SK-N-SH (cell line): Measurements from ENCODE around the gene ROR2. TPM values are rescaled to one million over a fixed set of nuclear protein-coding genes. Genes with fewer than 3 reads are reported as not detected.

ENCODE experiments used
- CTCF ChIA-PET: fragments of 300-600, 350-600 bp; formaldehyde crosslinking; extraction: SDS; loops from one replicate; lab custom pipeline; 2021; lab: Yijun Ruan, JAX
- POLR2A ChIA-PET: fragments of 350-600 bp; sonication (Branson Sonifier 250); formaldehyde crosslinking; extraction: SDS; loops from one replicate; lab custom pipeline; 2020; ENCODE audit warnings: antibody characterized with exemption, inconsistent platforms; lab: Yijun Ruan, JAX
- DNase-seq: peaks from one replicate; pipeline ENCODE4 v3.0.0; 2012
- H2AFZ ChIP-seq: fragments of 200-600 bp; sonication (generic); 2 replicates; pipeline ENCODE4 v1.8.1; 2016; ENCODE audit warnings: antibody characterized with exemption, mild to moderate bottlenecking, low read depth
- H3F3A ChIP-seq: fragments of 200-600 bp; sonication (generic); replicated peaks from 2 replicates; pipeline ENCODE3; 2016; ENCODE audit warnings: antibody characterized with exemption, mild to moderate bottlenecking; ENCODE audit not compliant: insufficient read depth
- H3K27ac ChIP-seq, 2 experiments: fragments of 200-500 bp in 1 of 2; fragments of 200-600 bp in 1 of 2; sonication (Bioruptor generic) in 1 of 2; sonication (generic), shearing (Covaris generic) in 1 of 2; 2 replicates each; pipeline versions ENCODE4 v1.5.1 to v1.6.1; 2014 to 2016; ENCODE audit warnings: low read depth in 2 of 2, inconsistent platforms in 1 of 2, low read length in 1 of 2, mild to moderate bottlenecking in 1 of 2, mixed read lengths in 1 of 2
- H3K27me3 ChIP-seq: fragments of 200-600 bp; sonication (generic), shearing (Covaris generic); 2 replicates; pipeline ENCODE4 v1.6.1; 2016; ENCODE audit warnings: mixed run types; ENCODE audit not compliant: insufficient read depth
- H3K36me3 ChIP-seq, 2 experiments: fragments of 200-500 bp in 1 of 2; fragments of 200-600 bp in 1 of 2; sonication (Bioruptor generic) in 1 of 2; sonication (generic) in 1 of 2; replicated peaks in 1 of 2; 2 replicates each; pipeline versions ENCODE3 to v1.5.1; 2014 to 2016; ENCODE audit warnings: low read length in 1 of 2, mild to moderate bottlenecking in 1 of 2; ENCODE audit not compliant: insufficient read depth in 2 of 2, control insufficient read depth in 1 of 2
- H3K4me1 ChIP-seq, 2 experiments: fragments of 200-500 bp in 1 of 2; fragments of 200-600 bp in 1 of 2; sonication (Bioruptor generic) in 1 of 2; sonication (generic), shearing (Covaris generic) in 1 of 2; 2 replicates each; pipeline versions ENCODE4 v1.5.1 to v1.6.1; 2014 to 2016; ENCODE audit warnings: low read depth in 1 of 2, low read length in 1 of 2, mixed run types in 1 of 2; ENCODE audit not compliant: insufficient read depth in 2 of 2, control insufficient read depth in 1 of 2
- H3K4me2 ChIP-seq: fragments of 200-600 bp; sonication (generic), shearing (Covaris generic); 2 replicates; pipeline ENCODE4 v1.6.1; 2017; ENCODE audit warnings: mixed run types
- H3K4me3 ChIP-seq, 2 experiments: fragments of 200-500 bp in 1 of 2; fragments of 200-600 bp in 1 of 2; sonication (Bioruptor generic) in 1 of 2; sonication (generic), shearing (Covaris generic) in 1 of 2; 2 replicates each; pipeline versions ENCODE4 v1.5.1 to v1.8.1; 2014 to 2016; ENCODE audit warnings: low read depth in 2 of 2, inconsistent platforms in 1 of 2, low read length in 1 of 2, mild to moderate bottlenecking in 1 of 2, mixed read lengths in 1 of 2, moderate library complexity in 1 of 2
- H3K79me2 ChIP-seq: fragments of 200-600 bp; sonication (generic); 2 replicates; pipeline ENCODE4 v1.8.1; 2017; ENCODE audit warnings: mild to moderate bottlenecking; ENCODE audit not compliant: insufficient read depth
- H3K9ac ChIP-seq: fragments of 200-600 bp; sonication (generic); 2 replicates; pipeline ENCODE4 v1.6.1; 2017; ENCODE audit warnings: mixed run types
- H3K9me2 ChIP-seq: fragments of 200-600 bp; sonication (generic); 2 replicates; pipeline ENCODE4 v1.6.1; 2017; ENCODE audit warnings: mixed run types
- H3K9me3 ChIP-seq: fragments of 200-600 bp; sonication (generic); 2 replicates; pipeline ENCODE4 v1.6.1; 2017; ENCODE audit warnings: mixed run types, mild to moderate bottlenecking, moderate library complexity
- H4K20me1 ChIP-seq: fragments of 200-600 bp; sonication (generic); 2 replicates; pipeline ENCODE4 v1.6.1; 2017; ENCODE audit warnings: mild to moderate bottlenecking, mixed run types; ENCODE audit not compliant: insufficient read depth
- FOXJ3 ChIP-seq: sonication (generic); formaldehyde crosslinking; IDR thresholded peaks from 2 replicates; pipeline ENCODE4 v1.5.1; 2020; ENCODE audit warnings: mild to moderate bottlenecking, missing genetic modification reagents
- GABPA ChIP-seq: IDR thresholded peaks from 2 replicates; pipeline ENCODE4 v1.4.0; 2012; ENCODE audit warnings: low read depth, mild to moderate bottlenecking
- MXI1 ChIP-seq: IDR thresholded peaks from 2 replicates; pipeline ENCODE4 v1.6.1; 2012; ENCODE audit warnings: mild to moderate bottlenecking, low read depth, low read length, improper control_type of control experiment
- NFIC ChIP-seq: IDR thresholded peaks from 2 replicates; pipeline ENCODE4 v1.4.0; 2012; ENCODE audit warnings: borderline replicate concordance
- RCOR1 ChIP-seq: fragments of 150-350 bp; IDR thresholded peaks from 2 replicates; pipeline ENCODE4 v1.6.1; 2017; ENCODE audit warnings: antibody characterized with exemption, low read length
- SIN3A ChIP-seq: IDR thresholded peaks from 2 replicates; pipeline ENCODE4 v1.6.1; 2012; ENCODE audit warnings: low read depth, mild to moderate bottlenecking, low read length, moderate library complexity, borderline replicate concordance
- TEAD4 ChIP-seq: IDR thresholded peaks from 2 replicates; pipeline ENCODE4 v1.4.0; 2012; ENCODE audit warnings: mild to moderate bottlenecking, borderline replicate concordance; ENCODE audit not compliant: insufficient read depth
- WGBS: methylation state at CpG from one replicate; pipeline ENCODE4 v1.1.6; 2017; ENCODE audit warnings: low lambda C conversion rate; 5-methylcytosine and 5-hydroxymethylcytosine counted together
- polyA plus RNA-seq, 3 experiments: library from polyadenylated mRNA; depleted of rRNA; stranded (reverse); fragments of >200 nt; gene quantifications; 2 replicates each; pipeline ENCODE4 v1.2.3, GENCODE V29; 2012
- TF ChIP-seq, protein P1 (sequence below): IDR thresholded peaks from 2 replicates; pipeline ENCODE4 v1.4.0; 2012; ENCODE audit warnings: low read depth, borderline replicate concordance
- TF ChIP-seq, protein P2 (sequence below): fragments of 150-350 bp; IDR thresholded peaks from 2 replicates; pipeline ENCODE4 v1.6.1; 2016; ENCODE audit warnings: mild to moderate bottlenecking, low read depth, low read length
- TF ChIP-seq, protein P3 (sequence below): fragments of 150-350 bp; IDR thresholded peaks from 2 replicates; pipeline ENCODE4 v1.6.1; 2017; ENCODE audit warnings: antibody characterized with exemption, low read length, low read depth, borderline replicate concordance
- TF ChIP-seq, protein P4 (sequence below): IDR thresholded peaks from 2 replicates; pipeline ENCODE4 v1.4.0; 2012; ENCODE audit warnings: low read depth

The ROR2 gene
- polyA plus RNA-seq, 1 of the 3 experiments (the other 2 are of a cell fraction), result 0.43 TPM

DNA sequence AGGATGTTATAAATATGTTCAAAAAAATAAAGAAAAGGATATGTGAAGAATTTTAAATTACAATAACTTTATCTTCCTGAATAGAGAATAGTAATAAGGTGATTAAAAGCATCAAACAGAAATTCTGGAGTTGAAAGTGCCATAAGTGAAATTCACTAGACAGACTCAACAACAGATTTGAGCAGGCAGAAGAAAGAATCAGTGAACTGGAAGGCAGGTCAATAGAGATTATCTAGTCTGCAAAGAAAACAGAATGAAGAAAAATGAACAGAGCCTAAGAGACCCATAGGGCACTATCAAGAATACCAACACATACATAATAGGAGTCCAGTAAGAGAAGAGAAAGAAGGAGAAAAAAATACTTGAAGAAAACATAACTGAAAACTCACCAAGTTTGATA is 162.1 kb downstream of the ROR2 start (continued):
- TF ChIP-seq, protein P1, sequence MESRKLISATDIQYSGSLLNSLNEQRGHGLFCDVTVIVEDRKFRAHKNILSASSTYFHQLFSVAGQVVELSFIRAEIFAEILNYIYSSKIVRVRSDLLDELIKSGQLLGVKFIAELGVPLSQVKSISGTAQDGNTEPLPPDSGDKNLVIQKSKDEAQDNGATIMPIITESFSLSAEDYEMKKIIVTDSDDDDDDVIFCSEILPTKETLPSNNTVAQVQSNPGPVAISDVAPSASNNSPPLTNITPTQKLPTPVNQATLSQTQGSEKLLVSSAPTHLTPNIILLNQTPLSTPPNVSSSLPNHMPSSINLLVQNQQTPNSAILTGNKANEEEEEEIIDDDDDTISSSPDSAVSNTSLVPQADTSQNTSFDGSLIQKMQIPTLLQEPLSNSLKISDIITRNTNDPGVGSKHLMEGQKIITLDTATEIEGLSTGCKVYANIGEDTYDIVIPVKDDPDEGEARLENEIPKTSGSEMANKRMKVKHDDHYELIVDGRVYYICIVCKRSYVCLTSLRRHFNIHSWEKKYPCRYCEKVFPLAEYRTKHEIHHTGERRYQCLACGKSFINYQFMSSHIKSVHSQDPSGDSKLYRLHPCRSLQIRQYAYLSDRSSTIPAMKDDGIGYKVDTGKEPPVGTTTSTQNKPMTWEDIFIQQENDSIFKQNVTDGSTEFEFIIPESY, result no peak
- TF ChIP-seq GABPA (no peak), NFIC (no peak), RCOR1 (no peak), MXI1 (no peak), TEAD4 (no peak), FOXJ3 (CRISPR knock-in tag) (no peak)
- TF ChIP-seq, protein P2, sequence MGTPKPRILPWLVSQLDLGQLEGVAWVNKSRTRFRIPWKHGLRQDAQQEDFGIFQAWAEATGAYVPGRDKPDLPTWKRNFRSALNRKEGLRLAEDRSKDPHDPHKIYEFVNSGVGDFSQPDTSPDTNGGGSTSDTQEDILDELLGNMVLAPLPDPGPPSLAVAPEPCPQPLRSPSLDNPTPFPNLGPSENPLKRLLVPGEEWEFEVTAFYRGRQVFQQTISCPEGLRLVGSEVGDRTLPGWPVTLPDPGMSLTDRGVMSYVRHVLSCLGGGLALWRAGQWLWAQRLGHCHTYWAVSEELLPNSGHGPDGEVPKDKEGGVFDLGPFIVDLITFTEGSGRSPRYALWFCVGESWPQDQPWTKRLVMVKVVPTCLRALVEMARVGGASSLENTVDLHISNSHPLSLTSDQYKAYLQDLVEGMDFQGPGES, result no peak

DNA sequence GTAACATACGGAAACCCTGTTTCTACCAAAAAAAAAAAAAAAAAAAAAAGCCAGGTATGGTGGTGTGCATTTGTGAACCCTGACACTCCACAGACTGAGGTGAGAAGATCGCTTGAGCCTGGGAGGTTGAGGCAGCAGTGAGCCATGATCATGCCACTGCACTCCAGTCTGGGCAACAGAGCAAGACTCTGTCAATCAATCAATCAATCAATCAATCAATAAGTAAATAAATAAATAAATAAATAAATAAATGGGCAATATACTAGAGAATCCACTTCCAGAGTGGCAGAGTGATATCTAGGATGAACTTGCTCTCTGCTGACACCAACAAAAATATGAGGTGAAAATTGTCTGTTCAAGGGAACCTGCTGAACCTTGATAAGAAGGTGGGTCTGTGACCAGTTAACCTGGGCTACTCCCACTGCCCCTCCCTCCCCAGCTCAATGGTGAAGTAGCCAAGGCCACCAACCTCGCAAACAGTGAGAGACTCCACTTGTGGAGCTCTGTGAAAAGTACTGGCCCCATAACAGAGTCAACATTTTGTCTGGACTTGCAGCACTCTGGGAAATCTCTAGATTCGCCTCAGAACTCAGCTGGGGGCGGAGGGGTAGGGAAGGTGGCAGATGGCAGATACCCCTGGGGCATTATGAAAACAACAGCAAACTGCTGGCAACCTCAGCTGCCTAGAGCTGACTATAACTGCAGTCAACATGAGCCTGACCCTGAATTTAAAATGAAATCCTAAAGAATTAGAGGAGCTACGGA is 163.7 kb downstream of the ROR2 start:
- Histone ChIP-seq H3K9me3 (no peaks in the 10 kb centered on the region), H4K20me1 (no peaks in the 10 kb centered on the region), H3K27ac (no peak overlapping the region), H3K4me1 (peaks cover 0 to 3% of the 10 kb centered on the region in 2 experiments; a peak in 1 of 4 replicates), H2AFZ (no peak overlapping the region), H3K4me3 (no peak overlapping the region), H3F3A (no peaks in the 10 kb centered on the region), H3K79me2 (no peaks in the 10 kb centered on the region), H3K4me2 (no peak overlapping the region)
- CTCF ChIA-PET, result interaction anchor here (0.7 to 2.8 kb wide), 4 partner anchors 8 to 169 kb away, joined by 3 to 10 read pairs (median 6); partner anchors contain the start of gene ROR2
- 48% methylated on average over 6 of the region's 6 CpGs for WGBS
- POLR2A ChIA-PET, result no interaction called here
- TF ChIP-seq, protein P3, sequence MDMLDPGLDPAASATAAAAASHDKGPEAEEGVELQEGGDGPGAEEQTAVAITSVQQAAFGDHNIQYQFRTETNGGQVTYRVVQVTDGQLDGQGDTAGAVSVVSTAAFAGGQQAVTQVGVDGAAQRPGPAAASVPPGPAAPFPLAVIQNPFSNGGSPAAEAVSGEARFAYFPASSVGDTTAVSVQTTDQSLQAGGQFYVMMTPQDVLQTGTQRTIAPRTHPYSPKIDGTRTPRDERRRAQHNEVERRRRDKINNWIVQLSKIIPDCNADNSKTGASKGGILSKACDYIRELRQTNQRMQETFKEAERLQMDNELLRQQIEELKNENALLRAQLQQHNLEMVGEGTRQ, result no peak
- TF ChIP-seq SIN3A (no peak), FOXJ3 (CRISPR knock-in tag) (no peak)
- TF ChIP-seq, protein P2, result no peak
- TF ChIP-seq, protein P1, result no peak
- TF ChIP-seq, protein P4, sequence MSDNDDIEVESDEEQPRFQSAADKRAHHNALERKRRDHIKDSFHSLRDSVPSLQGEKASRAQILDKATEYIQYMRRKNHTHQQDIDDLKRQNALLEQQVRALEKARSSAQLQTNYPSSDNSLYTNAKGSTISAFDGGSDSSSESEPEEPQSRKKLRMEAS, result no peak
- TF ChIP-seq, all 33 proteins: peak for 0
- H3K9me2 ChIP-seq, result no peaks in the 10 kb centered on the region
- H3K9ac ChIP-seq, result no peak overlapping the region
- DNase-seq, result no peak
- no peaks in the 10 kb centered on the region for H3K27me3 ChIP-seq
- H3K36me3 ChIP-seq, result no peaks in the 10 kb centered on the region
